Lower leg skin (tissue), 3 donors: ENCODE results near the gene RAB3GAP2.

Experiments used
- POLR2A ChIP-seq, 2 donors: fragments of 450-650 bp; IDR thresholded peaks; one replicate each; pipeline ENCODE4 v1.6.1; 2016 to 2017; ENCODE audit warnings: antibody characterized with exemption in 2 of 2, mild to moderate bottlenecking in 1 of 2, moderate library complexity in 1 of 2
- TF ChIP-seq, protein P1 (sequence below), 3 donors: fragments of 450-650 bp; IDR thresholded peaks; one replicate each; pipeline ENCODE4 v1.5.1; 2016; ENCODE audit warnings: antibody characterized with exemption in 3 of 3, mild to moderate bottlenecking in 3 of 3, moderate library complexity in 2 of 3

- TF ChIP-seq, protein P1, sequence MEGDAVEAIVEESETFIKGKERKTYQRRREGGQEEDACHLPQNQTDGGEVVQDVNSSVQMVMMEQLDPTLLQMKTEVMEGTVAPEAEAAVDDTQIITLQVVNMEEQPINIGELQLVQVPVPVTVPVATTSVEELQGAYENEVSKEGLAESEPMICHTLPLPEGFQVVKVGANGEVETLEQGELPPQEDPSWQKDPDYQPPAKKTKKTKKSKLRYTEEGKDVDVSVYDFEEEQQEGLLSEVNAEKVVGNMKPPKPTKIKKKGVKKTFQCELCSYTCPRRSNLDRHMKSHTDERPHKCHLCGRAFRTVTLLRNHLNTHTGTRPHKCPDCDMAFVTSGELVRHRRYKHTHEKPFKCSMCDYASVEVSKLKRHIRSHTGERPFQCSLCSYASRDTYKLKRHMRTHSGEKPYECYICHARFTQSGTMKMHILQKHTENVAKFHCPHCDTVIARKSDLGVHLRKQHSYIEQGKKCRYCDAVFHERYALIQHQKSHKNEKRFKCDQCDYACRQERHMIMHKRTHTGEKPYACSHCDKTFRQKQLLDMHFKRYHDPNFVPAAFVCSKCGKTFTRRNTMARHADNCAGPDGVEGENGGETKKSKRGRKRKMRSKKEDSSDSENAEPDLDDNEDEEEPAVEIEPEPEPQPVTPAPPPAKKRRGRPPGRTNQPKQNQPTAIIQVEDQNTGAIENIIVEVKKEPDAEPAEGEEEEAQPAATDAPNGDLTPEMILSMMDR (IDR thresholded peaks at IDR 0.05), result no peak
- TF ChIP-seq POLR2A (IDR thresholded peaks at IDR 0.05), result no peak
Observed at GRCh38 chr1:220160027-220160426, 112.2 kb downstream of the RAB3GAP2 start.
